NCI-H345 treated with DMSO at 0.1 percent for 48 hours (cell line): ENCODE data around the gene TULP4.
"Not testable (repeated sequence)": the region's sequence is repeated elsewhere in the genome, so short reads cannot be mapped to it uniquely, and the experiment has no call there.

ENCODE experiments used
- DNase-seq: peaks from one replicate; lab custom pipeline; 2025; ENCODE audit not compliant: unreplicated experiment; lab: John Stamatoyannopoulos, UW

TULP4 gene

GRCh38 chr6:158554611-158555361 lies 242.5 kb downstream of the TULP4 start:
- DNase-seq = no peak

GRCh38 chr6:158556113-158556512 lies 243.8 kb downstream of the TULP4 start:
- no peak for DNase-seq

GRCh38 chr6:158557110-158557509 lies 244.8 kb downstream of the TULP4 start:
- not testable (repeated sequence) for DNase-seq

- no peak for DNase-seq
Measured at GRCh38 chr6:158557927-158558326, 245.7 kb downstream of the TULP4 start.

GRCh38 chr6:158558415-158559306 lies 246.4 kb downstream of the TULP4 start:
- DNase-seq = no peak

GRCh38 chr6:158559338-158559894 lies 247.2 kb downstream of the TULP4 start:
- DNase-seq = no peak

- peak; percentile 64 for DNase-seq
Measured at GRCh38 chr6:158559895-158560835, 247.9 kb downstream of the TULP4 start, which contains the start of gene TMEM181. TSS of gene TMEM181 (plus strand) at chr6:158560091. CDS start at chr6:158560225, 134 bp downstream.

- DNase-seq = no peak
Measured at GRCh38 chr6:158560836-158561320, 248.6 kb downstream of the TULP4 start.
